RCC 7860 (cell line): ENCODE results near the gene SLC7A6.
A peak's percentile ranks its signal among the peaks of the same experiment; 100 is the strongest.

Experiments
- DNase-seq: peaks from one replicate; pipeline ENCODE4 v3.0.0-alpha.2; 2015; ENCODE audit warnings: low spot score
- FAIRE-seq: peaks from 2 replicates; lab custom pipeline; 2012; peaks lifted over from hg19 to GRCh38; lab: Jason Lieb, UNC

The SLC7A6 gene

GRCh38 chr16:68253721-68254120 is 10.6 kb upstream of the SLC7A6 start:
- DNase-seq: no peak
- FAIRE-seq: no peak

GRCh38 chr16:68255712-68256111 is 8.6 kb upstream of the SLC7A6 start:
- FAIRE-seq: no peak
- DNase-seq: no peak

- DNase-seq: no peak
- no peak for FAIRE-seq
Observed at GRCh38 chr16:68257251-68257905, 6.9 kb upstream of the SLC7A6 start.

- DNase-seq (peak; percentile 100), FAIRE-seq (peak; percentile 98)
Observed at GRCh38 chr16:68257906-68258800, 6.2 kb upstream of the SLC7A6 start.

- DNase-seq: no peak
- no peak for FAIRE-seq
Observed at GRCh38 chr16:68259007-68259825, 5.1 kb upstream of the SLC7A6 start.

DNA sequence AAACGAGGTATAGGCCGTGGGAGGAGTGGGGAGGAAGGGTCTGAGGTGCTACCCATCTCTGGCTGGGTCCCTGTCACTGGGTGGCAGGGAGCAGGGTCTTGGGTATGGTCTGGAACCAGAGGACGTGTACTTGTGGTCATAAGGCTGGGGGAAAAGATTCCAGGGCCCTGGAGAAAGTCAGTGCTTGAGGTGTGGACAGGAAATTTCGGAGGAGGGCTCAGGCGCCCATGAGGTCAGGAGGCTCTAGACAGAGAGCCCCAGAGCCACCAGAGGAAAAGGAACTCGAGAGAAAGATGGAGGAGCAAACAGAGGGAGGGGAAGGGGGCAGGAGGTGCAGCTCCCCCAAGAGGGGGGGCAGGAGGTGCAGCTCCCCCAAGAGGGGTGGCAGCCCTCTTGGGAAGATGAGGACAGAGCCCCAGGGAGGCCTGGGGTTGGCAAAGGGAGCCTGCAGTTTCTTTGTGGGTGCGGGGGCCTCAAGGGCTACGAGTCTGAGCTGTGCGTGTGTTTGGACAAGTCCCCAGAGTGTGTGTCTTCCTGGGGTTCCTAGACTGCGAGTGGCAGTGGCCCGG is 683 bp upstream of the SLC7A6 start:
- DNase-seq (no peak), FAIRE-seq (no peak)

DNA sequence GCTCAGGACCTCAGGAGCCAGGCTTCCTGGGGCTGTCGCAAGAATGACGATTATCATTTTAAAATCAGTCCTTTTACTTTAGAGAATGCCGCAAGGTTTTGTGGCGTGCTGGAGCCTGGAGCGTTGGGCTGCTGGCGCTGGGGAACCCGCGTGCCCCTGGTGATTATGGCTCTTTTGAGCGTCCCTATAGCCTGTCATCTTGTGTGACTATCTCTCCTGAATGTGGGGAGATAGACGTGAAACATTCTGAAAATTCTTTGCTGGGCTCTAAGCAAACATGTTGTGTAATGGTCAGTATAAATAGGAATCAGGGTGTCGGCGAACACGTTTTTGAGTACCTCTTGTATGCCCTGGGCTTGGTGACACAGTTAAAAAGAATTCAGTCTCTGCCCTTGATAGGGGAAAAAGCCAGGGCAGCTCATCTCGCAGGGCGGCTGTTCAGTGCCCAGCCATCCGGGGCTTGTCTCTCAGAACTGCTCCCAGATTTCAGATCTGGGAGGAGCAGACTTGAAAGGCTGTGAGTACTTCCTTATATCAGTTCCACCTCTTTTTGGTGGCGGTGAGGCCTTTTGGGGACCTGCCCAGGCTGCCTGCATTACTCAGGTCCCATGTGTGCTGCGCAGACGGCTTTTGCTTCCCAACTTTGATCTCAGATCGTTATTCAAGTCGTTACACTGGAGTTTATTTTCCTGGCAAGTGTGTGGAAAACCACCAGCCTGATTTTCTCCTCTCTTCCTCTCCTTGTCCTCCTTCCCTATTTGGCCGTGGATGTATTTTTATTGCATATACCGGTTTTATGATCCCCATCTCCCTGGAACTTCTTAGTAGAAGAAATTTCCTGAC is 973 bp downstream of the SLC7A6 start:
- peak; percentile 87 for DNase-seq
- peak; percentile 65 for FAIRE-seq

DNA sequence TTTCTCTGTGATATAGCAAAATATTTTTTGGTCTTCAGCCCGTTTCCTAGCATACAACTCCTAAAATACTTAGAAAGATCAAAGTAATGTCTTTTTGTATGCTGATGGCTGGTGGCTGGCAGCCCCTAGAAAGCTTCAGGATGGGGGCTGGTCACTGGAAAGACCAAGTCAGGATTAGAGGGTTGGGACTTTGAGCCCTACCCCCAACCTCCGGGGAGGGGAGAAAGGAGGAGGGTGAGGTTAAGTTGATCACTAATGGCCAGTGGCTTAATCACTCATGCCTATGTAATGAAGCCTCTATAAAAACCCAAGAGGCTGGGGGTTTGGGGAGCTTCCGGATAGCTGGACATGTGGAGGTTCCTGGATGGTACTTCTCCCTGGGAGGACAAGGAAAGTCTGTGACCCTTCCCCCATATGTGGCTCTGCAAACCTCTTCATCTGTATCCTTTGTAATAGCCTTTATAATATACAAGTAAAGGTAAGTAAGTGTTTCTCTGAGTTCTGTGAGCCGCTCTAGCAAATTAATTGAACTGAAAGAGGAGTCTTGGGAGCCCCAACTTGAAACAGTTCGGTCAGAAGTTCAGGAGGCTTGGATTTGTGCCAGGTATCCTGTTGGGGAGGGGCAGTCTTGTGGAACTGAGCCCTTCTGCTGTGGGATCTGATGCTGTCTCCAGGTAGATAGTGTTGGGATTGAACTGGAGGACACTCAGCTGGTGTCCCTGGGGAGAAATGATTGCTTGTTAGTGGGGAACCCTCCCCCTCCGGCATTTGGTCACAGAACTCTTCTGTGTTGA is 3.5 kb downstream of the SLC7A6 start:
- FAIRE-seq (no peak), DNase-seq (no peak)

DNA sequence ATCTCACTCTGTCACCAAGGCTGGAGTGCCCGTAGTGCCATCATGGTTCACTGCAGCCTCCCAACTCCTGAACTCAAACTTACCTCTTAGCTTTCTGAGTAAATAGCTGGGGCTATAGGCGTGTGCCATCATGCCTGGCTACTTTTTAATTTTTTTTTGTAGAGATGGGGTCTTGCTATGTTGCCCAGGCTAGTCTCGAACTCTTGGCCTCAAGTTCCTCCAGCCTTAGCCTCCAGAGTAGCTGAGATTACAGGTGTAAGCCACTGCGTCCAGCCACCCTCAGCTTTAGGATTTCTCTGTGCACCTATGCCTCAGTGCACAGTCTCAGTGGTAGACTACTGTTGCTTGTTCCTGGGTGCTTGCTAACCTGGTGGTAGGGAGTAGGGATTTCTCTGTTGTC is 5.5 kb downstream of the SLC7A6 start:
- FAIRE-seq (no peak), DNase-seq (no peak)

- no peak for FAIRE-seq
- no peak for DNase-seq
Observed at GRCh38 chr16:68270353-68270752, 6.0 kb downstream of the SLC7A6 start.

GRCh38 chr16:68272507-68273209 is 8.3 kb downstream of the SLC7A6 start:
- DNase-seq (no peak), FAIRE-seq (no peak)

DNA sequence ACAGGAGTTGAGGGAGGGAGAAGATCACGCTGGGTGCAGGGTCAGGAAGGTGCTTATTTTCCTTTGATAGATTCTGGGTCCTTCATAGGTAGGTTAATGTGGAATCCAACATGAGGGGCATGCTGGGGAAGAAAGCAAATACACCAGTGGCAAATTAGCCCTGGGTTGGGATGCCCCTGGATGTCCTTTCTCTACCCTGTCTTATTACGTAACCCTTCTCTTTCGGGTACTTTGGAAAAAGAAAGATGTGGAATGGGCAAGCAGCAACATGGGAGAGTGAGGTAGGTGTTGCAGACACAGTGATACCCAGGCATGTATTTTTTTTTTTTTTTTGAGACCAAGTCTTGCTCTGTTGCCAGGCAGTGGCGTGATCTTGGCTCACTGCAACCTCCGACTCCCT is 9.1 kb downstream of the SLC7A6 start:
- FAIRE-seq: no peak
- no peak for DNase-seq

- no peak for FAIRE-seq
Observed at GRCh38 chr16:68273896-68274295, 9.6 kb downstream of the SLC7A6 start.

GRCh38 chr16:68274441-68274840 is 10.1 kb downstream of the SLC7A6 start:
- FAIRE-seq (no peak), DNase-seq (no peak)

More at GRCh38 chr16:68273896-68274295, 9.6 kb downstream of the SLC7A6 start:
- DNase-seq: no peak

DNA sequence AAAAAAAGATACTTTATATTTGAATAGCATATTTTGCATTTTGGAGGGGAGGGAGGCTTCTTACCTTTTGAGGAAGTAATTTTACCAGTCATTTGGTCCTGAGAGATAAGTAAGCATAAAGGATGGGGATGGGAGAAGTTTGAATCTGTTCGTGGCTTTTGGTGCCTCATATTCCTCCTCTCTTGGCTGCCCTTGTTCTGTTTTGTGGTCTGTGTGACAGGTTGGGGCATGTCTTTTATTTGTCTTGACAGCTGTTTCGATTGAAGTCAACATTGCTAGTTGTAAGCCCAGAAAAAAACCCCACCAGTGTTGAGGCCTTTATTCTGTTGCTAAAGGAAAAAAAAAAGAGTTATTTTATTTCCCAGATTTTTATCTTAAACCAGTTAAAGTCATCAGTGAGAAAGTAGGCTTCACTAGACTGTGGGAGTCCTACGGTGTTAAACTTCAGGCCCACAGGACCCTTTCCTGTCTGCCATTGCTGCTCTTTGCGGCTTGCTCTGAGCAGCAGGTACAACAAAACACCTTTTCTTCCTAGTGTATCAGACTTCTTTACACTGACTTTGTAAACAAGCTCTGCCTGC is 11.4 kb downstream of the SLC7A6 start:
- FAIRE-seq (no peak), DNase-seq (no peak)

- no peak for FAIRE-seq
- DNase-seq: no peak
Observed at GRCh38 chr16:68276223-68276622, 11.9 kb downstream of the SLC7A6 start.

GRCh38 chr16:68279726-68280558 is 15.6 kb downstream of the SLC7A6 start:
- FAIRE-seq: no peak
- DNase-seq: no peak
